Activated naive CD4-positive, alpha-beta T cell treated with anti-CD3 and anti-CD28 coated beads for 36 hours (primary cell): ENCODE results near the gene PNP. TPM values are rescaled to one million over a fixed set of nuclear protein-coding genes. Genes with fewer than 3 reads are reported as not detected.
"Not testable (repeated sequence)": the region's sequence is repeated elsewhere in the genome, so short reads cannot be mapped to it uniquely, and the experiment has no call there.

ENCODE experiments used
- CTCF ChIA-PET: fragments of 350-600 bp; sonication (Branson Sonifier 250); formaldehyde crosslinking; loops from one replicate; lab custom pipeline; 2021; ENCODE audit warnings: antibody characterized with exemption; lab: Charles Lee
- DNase-seq: peaks from one replicate; pipeline ENCODE4 v3.0.0-alpha.2; 2020
- H3K27ac Mint-ChIP-seq: one replicate; pipeline ENCODE4 v1.8.0; 2021; ENCODE audit warnings: mild to moderate bottlenecking, mixed read lengths
- H3K27me3 Mint-ChIP-seq: one replicate; pipeline ENCODE4 v1.8.0; 2021; ENCODE audit warnings: low read depth, mixed read lengths
- H3K36me3 Mint-ChIP-seq: one replicate; pipeline ENCODE4 v1.8.0; 2021; ENCODE audit warnings: low read depth, mixed read lengths
- H3K4me1 Mint-ChIP-seq: one replicate; pipeline ENCODE4 v1.8.0; 2021; ENCODE audit warnings: low read depth, mixed read lengths
- H3K4me3 Mint-ChIP-seq: one replicate; pipeline ENCODE4 v1.8.0; 2021; ENCODE audit warnings: mild to moderate bottlenecking, moderate library complexity, mixed read lengths
- H3K9me3 Mint-ChIP-seq: one replicate; pipeline ENCODE4 v1.8.0; 2021; ENCODE audit warnings: mixed read lengths
- intact Hi-C: fragments of 100-400 bp; cut with micrococcal nuclease; formaldehyde crosslinking; loops from one replicate; pipeline ENCODE4 v1.15.1; 2023
- total RNA-seq, 2 experiments: library from RNA; stranded (reverse); gene quantifications; one replicate each; pipeline ENCODE4 v1.2.3, GENCODE V29; 2021

Gene PNP
- total RNA-seq, 2 experiments from 2014 or later = 187 to 191 TPM

DNA sequence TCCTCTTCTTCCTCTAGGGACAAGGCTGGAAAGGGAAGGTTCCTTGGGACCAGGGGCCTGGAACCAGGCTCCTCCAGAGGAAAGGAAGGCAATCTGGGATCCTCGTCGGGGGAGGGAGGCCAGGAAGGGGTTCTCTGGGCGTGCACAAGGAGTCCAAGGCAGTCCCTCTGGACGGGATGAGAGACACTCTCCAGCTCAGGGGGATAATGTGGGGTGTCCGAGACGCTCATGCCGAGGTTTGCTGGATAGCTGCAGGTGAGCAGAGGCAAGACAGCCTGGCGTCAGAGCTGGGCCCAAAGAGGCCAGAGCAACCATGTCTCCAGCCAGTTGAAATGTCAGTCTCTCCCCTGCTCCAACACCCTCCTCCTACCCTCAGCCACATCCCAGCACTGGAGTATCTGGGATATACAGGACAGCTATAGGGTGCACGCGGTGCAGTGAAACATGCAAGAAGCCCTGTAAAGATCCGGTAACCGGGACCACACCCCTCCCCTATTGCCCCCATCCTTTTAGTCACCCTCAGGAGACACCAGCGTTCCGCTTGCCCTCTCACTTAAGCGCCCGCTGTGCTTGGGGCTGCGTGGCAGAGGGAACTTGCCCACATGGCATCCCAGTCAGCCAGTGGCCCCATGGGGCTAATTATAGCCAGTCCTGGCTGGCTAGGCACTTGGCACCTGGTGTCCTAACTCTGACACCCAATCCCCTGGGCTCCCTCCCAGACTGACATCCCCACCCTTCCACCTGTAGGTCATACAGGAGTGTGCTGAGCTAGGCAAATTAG lies 33.4 kb upstream of the PNP start, which contains the start of gene KLHL33:
KLHL33 (minus strand) TSS at position 585 of the 781 bp plus-strand sequence; CDS start at position 230, 355 bp downstream.
- H3K27ac Mint-ChIP-seq = no peak within 1 kb of the TSS
- no peaks in the 10 kb centered on the region for H3K36me3 Mint-ChIP-seq
- H3K4me3 Mint-ChIP-seq = no peak within 1 kb of the TSS
- DNase-seq = no peak
- intact Hi-C loops = no loop called here
- CTCF ChIA-PET = no interaction called here
- peaks cover 5% of the 10 kb centered on the region for H3K4me1 Mint-ChIP-seq
- no peaks in the 10 kb centered on the region for H3K27me3 Mint-ChIP-seq
- no peaks in the 10 kb centered on the region for H3K9me3 Mint-ChIP-seq

DNA sequence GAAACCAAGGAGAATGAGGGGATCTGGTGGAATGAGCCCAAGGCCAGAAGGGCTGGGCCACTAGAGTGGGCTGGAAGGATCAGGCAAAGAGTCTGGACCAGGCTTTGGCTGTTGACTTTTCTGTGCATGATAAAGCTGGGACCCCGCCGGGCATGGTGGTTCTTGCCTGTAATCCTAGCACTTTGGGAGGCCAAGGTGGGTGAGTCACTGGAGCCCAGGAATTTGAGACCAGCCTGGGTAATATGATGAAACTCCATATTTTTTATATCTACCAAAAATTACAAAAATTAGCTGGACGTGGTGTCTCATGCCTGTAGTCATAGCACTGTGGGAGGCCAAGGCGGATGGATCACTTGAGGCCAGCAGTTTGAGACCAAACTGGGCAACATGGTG lies 32.8 kb upstream of the PNP start:
- H3K4me1 Mint-ChIP-seq = peaks cover 11% of the 10 kb centered on the region
- DNase-seq = no peak
- intact Hi-C loops = no loop called here
- no peak overlapping the region for H3K4me3 Mint-ChIP-seq
- CTCF ChIA-PET = interaction anchor here (0.6 kb wide), 1 partner anchor 312 kb away, joined by 3 read pairs; no protein-coding TSS in a partner anchor
- H3K27me3 Mint-ChIP-seq = no peaks in the 10 kb centered on the region
- H3K27ac Mint-ChIP-seq = no peak overlapping the region
- no peaks in the 10 kb centered on the region for H3K36me3 Mint-ChIP-seq
- no peaks in the 10 kb centered on the region for H3K9me3 Mint-ChIP-seq

DNA sequence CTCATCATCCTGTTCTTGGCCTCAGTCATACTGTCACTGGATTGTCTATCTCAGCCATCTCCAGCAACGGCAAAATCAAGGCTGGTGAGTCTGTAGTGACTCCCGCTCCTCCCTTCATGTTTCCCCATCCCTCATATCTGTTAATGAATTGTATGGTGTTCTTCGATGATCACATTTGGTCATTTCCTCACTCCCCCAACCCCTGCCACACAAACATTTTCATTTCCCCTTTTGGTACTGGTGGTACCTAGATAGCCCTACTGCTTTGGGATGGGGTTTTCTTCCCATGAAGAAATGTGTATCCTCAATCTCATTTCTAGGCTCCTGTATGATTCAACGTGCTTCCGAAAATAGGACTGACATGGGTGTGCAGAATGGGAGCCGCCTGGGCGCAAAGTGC lies 30.5 kb upstream of the PNP start:
- no peak for DNase-seq
- no peak overlapping the region for H3K27ac Mint-ChIP-seq
- H3K36me3 Mint-ChIP-seq = peaks cover 9% of the 10 kb centered on the region
- no peaks in the 10 kb centered on the region for H3K9me3 Mint-ChIP-seq
- peaks cover 19% of the 10 kb centered on the region for H3K4me1 Mint-ChIP-seq
- CTCF ChIA-PET = no interaction called here
- no peaks in the 10 kb centered on the region for H3K27me3 Mint-ChIP-seq
- H3K4me3 Mint-ChIP-seq = no peak overlapping the region
- intact Hi-C loops = no loop called here

DNA sequence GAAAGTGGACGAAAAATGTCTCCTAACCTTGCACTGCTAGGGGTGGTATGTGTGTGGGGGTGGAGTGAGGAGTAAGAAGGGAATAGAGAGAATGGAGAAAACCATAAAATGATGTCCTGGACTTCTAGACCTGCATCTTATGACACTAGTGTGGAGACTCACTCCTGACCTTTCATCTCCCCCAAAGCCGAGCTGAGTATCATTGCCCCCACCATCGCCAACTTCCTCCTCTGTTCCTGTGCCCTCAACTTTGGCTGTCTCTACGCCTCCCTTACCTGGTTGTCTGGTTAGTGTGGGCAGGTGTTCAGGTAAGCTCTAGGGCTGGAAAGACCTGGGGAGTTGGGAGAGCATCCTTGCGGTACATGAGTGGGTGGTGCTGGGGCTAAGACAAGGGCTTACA lies 28.7 kb upstream of the PNP start:
- DNase-seq = no peak
- Mint-ChIP-seq H3K4me3 (peak overlapping the region; percentile 32), H3K27ac (peak overlapping the region; percentile 68), H3K4me1 (peaks cover 19% of the 10 kb centered on the region), H3K27me3 (no peaks in the 10 kb centered on the region), H3K9me3 (no peaks in the 10 kb centered on the region), H3K36me3 (peaks cover 9% of the 10 kb centered on the region)
- intact Hi-C loops = no loop called here
- CTCF ChIA-PET = interaction anchor here (1.2 to 2.7 kb wide), 2 partner anchors 26 to 166 kb away, joined by 3 to 15 read pairs; partner anchors contain the start of gene TEP1

DNA sequence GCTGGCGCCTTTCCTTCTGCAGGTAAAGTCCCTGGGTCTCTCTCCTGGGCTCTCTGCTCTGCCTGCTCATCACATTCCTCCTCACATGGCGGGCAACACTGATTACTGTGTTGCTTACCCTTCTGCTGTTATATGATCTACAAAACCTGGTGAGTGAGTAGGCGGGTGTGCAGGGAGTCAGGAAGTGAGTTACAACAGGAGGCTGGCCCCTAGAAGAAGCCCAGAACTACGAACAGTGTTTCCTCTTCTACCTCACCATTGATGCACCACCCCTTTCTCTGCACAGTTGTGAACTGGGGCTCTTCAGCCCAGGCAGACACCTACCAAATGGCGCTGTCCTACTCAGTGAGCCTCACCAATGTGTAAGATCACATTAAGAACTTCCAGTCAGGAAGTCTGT lies 28.3 kb upstream of the PNP start:
- peak overlapping the region; percentile 68 for H3K27ac Mint-ChIP-seq
- peaks cover 9% of the 10 kb centered on the region for H3K36me3 Mint-ChIP-seq
- peak; percentile 70 for DNase-seq
- no peaks in the 10 kb centered on the region for H3K27me3 Mint-ChIP-seq
- H3K9me3 Mint-ChIP-seq = no peaks in the 10 kb centered on the region
- CTCF ChIA-PET = interaction anchor here (1.2 to 2.7 kb wide), 2 partner anchors 26 to 166 kb away, joined by 3 to 15 read pairs; partner anchors contain the start of gene TEP1
- H3K4me1 Mint-ChIP-seq = peaks cover 19% of the 10 kb centered on the region
- intact Hi-C loops = loop anchor here (1.0 kb wide), 3 partner anchors 14 to 29 kb away; partner anchors contain the start of genes APEX1 and TEP1
- peak overlapping the region; percentile 32 for H3K4me3 Mint-ChIP-seq

DNA sequence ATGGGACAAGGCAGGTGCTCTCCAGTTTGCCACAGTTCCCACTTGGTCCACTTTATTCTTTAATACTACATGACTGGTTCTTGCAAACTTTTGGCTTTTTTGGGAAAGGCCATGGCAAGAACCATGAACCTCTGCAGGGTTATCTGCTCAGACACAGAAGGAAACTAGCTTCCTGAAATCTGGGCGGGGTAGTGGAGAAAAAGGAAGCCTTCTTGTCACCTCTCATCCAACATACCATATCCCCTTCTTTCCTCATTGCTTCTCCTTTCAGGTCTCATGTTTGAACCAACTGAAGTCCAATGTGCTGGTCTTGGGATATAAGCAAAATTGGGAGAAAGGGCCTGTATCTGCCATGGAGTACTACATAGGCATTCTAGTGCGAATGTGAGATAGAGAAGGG lies 27.7 kb upstream of the PNP start:
- Mint-ChIP-seq H3K9me3 (no peaks in the 10 kb centered on the region), H3K4me1 (peaks cover 19% of the 10 kb centered on the region), H3K27ac (peak overlapping the region; percentile 18), H3K4me3 (no peak overlapping the region), H3K36me3 (peaks cover 9% of the 10 kb centered on the region), H3K27me3 (no peaks in the 10 kb centered on the region)
- no peak for DNase-seq
- intact Hi-C loops = loop anchor here (1.0 kb wide), 3 partner anchors 14 to 29 kb away; partner anchors contain the start of genes APEX1 and TEP1
- CTCF ChIA-PET = interaction anchor here (2.7 kb wide), 1 partner anchor 27 kb away, joined by 15 read pairs; the partner anchor contains the start of gene TEP1

DNA sequence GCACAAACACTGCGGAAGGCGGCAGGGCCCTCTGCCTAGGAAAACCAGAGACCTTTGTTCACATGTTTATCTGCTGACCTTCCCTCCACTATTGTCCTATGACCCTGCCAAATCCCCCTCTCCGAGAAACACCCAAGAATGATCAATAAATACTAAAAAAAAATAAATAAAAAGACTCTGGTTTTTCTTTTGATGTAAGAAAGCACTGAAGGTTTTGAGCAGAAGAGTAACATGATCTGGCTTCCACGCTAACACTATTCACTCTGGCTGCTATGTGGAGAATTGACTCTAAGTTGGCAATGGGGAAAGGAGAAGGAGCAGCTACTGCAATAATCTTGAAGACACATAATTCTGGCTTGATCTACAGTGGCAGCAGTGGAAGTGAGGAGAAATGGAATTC lies 25.6 kb upstream of the PNP start:
- intact Hi-C loops, H3K4me3 Mint-ChIP-seq, H3K27me3 Mint-ChIP-seq, H3K9me3 Mint-ChIP-seq, DNase-seq, H3K27ac Mint-ChIP-seq: not testable (repeated sequence)
- peaks cover 19% of the 10 kb centered on the region for H3K4me1 Mint-ChIP-seq
- CTCF ChIA-PET = interaction anchor here (1.2 kb wide), 1 partner anchor 54 kb away, joined by 3 read pairs; no protein-coding TSS in a partner anchor
- peaks cover 25% of the 10 kb centered on the region for H3K36me3 Mint-ChIP-seq

DNA sequence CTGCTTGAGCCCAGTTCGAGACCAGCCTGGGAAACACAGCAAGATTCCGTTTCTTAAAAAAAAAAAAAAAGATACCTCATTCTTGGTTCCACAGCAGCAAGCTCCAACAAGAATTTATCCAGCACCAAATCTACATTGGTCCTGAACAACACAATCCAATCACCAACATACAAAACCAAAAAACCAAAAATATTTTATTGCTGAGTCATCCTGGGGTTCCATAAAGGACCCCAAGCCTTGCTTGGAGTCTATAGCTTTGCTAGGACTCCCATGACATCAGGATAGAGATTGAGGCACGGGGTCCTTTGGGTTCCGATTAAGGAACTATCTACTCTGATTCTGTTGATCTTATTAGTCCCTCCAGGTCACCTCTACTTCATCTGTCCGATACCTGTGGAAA lies 22.3 kb upstream of the PNP start:
- H3K27ac Mint-ChIP-seq = peak overlapping the region; percentile 64
- intact Hi-C loops = no loop called here
- H3K4me3 Mint-ChIP-seq = no peak overlapping the region
- peaks cover 42% of the 10 kb centered on the region for H3K36me3 Mint-ChIP-seq
- no peaks in the 10 kb centered on the region for H3K9me3 Mint-ChIP-seq
- no peaks in the 10 kb centered on the region for H3K27me3 Mint-ChIP-seq
- peaks cover 9% of the 10 kb centered on the region for H3K4me1 Mint-ChIP-seq
- no peak for DNase-seq
- CTCF ChIA-PET = interaction anchor here (1.2 kb wide), 1 partner anchor 153 kb away, joined by 3 read pairs; no protein-coding TSS in a partner anchor

DNA sequence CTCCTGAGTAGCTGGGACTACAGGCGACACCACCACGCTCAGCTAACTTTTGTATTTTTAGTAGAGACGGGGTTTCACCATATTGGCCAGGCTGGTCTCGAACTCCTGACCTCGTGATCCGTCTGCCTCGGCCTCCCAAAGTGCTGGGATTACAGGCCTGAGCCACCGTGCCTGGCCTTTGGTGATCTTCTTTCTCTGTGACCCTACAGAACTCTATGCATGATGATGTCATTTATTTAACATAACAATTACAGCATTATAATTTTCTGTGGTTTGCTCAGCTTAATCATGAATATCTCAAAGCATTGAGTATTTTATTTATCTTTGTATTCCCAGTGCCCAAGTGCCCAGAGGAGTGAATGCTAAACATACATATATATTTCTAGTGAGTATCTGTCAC lies 16.4 kb upstream of the PNP start:
- peaks cover 18% of the 10 kb centered on the region for H3K4me1 Mint-ChIP-seq
- CTCF ChIA-PET = interaction anchor here (1.0 to 4.6 kb wide), 3 partner anchors 9 to 38 kb away, joined by 3 to 33 read pairs (median 3); partner anchors contain the start of genes PIP4P1 and TEP1
- H3K36me3 Mint-ChIP-seq = peaks cover 45% of the 10 kb centered on the region
- intact Hi-C loops, DNase-seq, H3K27me3 Mint-ChIP-seq, H3K27ac Mint-ChIP-seq, H3K9me3 Mint-ChIP-seq: not testable (repeated sequence)
- peak overlapping the region; percentile 36 for H3K4me3 Mint-ChIP-seq

DNA sequence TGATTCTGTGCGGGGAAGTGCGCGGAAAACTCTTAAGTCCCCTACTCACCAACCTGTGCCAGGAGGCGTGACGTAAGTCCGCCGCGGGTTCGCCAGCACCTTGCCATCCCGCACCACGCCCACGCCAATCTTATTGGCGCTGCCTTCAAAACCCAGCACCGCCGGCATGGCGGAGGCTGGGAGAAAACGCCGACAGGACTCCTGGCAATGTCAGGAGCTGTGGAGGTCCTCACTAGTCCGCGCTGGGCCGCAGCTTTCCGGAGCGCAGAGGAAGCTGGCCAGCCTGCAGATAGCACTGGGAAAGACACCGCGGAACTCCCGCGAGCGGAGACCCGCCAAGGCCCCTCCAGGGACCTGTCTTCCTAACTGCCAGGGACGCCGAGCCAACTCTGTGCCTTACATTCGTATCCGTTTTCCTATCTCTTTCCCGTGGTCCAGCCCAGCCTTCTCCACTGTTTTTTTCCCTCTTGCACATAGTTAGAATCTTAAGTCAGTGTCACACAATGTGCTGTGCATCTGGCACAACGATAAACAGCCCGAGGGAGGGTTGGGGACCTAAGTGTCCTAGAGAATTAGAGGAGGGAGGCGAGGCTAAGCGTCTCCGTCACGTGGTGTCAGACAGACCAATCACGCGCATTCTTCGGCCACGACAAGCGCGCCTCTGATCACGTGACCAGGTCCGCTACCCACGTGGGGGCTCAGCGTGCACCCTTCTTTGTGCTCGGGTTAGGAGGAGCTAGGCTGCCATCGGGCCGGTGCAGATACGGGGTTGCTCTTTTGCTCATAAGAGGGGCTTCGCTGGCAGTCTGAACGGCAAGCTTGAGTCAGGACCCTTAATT lies 14.5 kb upstream of the PNP start, which contains the start of the genes APEX1 and OSGEP:
APEX1 (plus strand) TSS at position 711 of the 839 bp plus-strand sequence. CDS start 420 bp downstream, outside the sequence.
OSGEP (minus strand) TSS at position 297 of the 839 bp plus-strand sequence; CDS start at position 168, 129 bp downstream.
- Mint-ChIP-seq H3K27ac (no peak within 1 kb of the TSS), H3K4me3 (peak within 1 kb of the TSS; percentile 52), H3K36me3 (peaks cover 40% of the 10 kb centered on the region), H3K9me3 (no peaks in the 10 kb centered on the region), H3K4me1 (peaks cover 31% of the 10 kb centered on the region), H3K27me3 (no peaks in the 10 kb centered on the region)
- peak; percentile 99 for DNase-seq
- intact Hi-C loops = loop anchor here (1.0 kb wide), 11 partner anchors 13 to 228 kb away; partner anchors contain the start of genes CCNB1IP1, PARP2 and TEP1
- CTCF ChIA-PET = interaction anchor here (0.6 to 4.6 kb wide), 10 partner anchors 15 to 417 kb away, joined by 3 to 33 read pairs (median 4); partner anchors contain the start of genes PARP2, PNP and TEP1
